AG08396 (cell line): ENCODE measurements around the gene MID1.
"Not testable (repeated sequence)": the region's sequence is repeated elsewhere in the genome, so short reads cannot be mapped to it uniquely, and the experiment has no call there.

Experiments
- DNase-seq: peaks from one replicate; pipeline ENCODE4 v3.0.0; 2012; ENCODE audit warnings: low spot score, mixed read lengths

MID1 gene

DNA sequence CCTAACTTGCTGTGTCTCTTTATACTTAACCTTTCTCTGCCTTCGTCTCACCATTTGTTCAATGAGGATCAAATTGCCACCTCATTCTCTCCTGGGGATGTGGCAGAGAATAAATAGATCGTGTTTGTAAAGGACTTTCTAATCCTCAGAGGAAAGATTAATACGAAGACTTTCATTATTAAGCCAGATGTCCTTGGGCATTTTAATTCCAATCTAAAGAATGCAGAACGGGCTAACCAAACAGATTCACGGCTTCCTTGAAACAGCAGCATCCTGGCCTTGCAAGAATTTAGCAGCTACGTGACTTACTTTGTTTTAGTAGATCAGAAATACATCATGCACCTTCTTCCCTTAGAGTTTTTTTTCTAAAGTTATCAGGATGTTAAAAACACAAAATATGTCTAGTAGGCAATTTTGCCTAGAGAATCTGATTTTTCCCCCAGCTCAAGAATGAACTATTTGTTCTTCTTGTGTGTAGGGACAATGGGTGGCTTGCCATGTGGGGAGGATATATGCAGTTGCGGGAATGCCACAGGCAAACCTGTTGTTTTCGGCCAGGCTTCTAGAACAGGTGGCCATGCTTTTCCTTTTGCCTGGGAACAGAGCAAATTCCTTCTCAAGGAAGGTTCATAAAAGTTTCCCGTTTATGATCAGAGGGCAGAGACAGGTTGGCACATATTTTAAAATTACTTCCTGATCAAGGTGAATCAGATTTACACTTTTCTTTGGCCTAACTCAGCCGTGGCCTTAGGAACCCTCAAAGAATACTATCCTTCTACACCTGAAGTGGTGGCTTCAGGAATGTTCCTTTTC, 3.0 kb downstream of the MID1 start:
- DNase-seq, result no peak

- peak; percentile 35 for DNase-seq
These were observed 4.2 kb downstream of the MID1 start for GRCh38 chrX:10615931-10616774.

- DNase-seq, result no peak
These were observed 8.2 kb downstream of the MID1 start for GRCh38 chrX:10612215-10612614.

- DNase-seq, result no peak
These were observed 8.8 kb downstream of the MID1 start for GRCh38 chrX:10611441-10612090.

DNA sequence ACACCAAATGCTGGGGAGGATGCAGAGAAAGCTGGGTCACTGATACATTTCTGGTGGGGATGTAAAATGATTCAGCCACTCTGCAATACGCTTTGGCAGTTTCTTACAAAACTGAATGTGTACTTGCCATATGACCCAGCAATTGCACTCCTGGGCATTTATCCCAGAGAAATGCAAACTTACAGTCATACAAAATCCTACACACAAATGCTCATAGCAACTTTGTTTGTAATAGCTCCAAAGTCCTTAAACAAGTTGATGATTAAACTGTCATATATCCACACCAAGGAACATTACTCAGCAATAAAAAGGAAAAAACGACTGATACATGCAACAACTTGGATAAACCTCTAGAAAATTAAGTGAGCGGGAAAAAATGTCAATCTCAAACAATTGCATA, 12.3 kb downstream of the MID1 start:
- no peak for DNase-seq

- DNase-seq, result no peak
These were observed 13.2 kb downstream of the MID1 start for GRCh38 chrX:10607233-10607632.

DNA sequence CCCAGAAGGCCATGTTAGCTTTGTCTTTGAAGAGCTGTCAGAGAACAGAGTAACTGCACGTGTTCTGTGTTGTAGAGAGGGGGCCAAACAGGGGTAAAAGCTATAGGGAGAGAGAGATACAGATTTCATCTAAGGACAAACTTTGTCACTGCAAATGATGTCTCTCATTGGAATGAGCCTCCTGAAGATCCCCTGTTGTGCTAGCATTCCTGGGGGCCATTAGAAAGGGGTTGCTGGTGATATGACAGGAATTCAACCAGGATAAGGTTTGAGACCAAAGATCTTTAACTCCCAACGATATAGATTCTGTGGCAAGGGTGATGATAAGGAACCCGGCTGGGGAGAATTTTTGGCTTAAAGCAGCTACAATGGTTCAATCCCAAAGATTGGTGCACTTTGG, 16.8 kb downstream of the MID1 start:
- no peak for DNase-seq

GRCh38 chrX:10602646-10603045, 17.7 kb downstream of the MID1 start:
- DNase-seq, result no peak

DNA sequence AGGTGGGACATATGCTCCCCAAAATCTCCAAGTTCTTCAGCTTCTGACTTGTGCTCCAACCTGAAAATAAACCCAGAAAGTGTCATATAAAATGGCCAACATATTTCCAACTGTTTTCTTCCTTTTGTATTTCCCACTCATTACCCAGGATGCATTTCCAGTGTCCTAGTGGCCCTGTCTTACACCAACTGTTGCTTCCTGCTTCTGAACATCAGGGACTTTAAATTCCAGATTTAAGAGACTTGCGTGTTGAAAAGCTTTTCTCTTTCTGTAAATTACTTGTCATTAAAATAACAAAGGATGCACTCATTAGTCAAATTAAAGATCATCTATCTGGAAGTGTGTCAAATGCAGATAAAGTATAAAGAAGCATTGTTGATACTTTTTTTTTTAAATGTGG, 19.9 kb downstream of the MID1 start:
- DNase-seq, result no peak

- DNase-seq, result no peak
These were observed 21.8 kb downstream of the MID1 start for GRCh38 chrX:10598540-10598939.

GRCh38 chrX:10597871-10598270, 22.5 kb downstream of the MID1 start:
- DNase-seq, result no peak

- DNase-seq, result no peak
These were observed 28.7 kb downstream of the MID1 start for GRCh38 chrX:10591363-10592335.

- not testable (repeated sequence) for DNase-seq
These were observed 30.6 kb downstream of the MID1 start for GRCh38 chrX:10589787-10590186.

- DNase-seq, result no peak
These were observed 31.3 kb downstream of the MID1 start for GRCh38 chrX:10589098-10589497.

DNA sequence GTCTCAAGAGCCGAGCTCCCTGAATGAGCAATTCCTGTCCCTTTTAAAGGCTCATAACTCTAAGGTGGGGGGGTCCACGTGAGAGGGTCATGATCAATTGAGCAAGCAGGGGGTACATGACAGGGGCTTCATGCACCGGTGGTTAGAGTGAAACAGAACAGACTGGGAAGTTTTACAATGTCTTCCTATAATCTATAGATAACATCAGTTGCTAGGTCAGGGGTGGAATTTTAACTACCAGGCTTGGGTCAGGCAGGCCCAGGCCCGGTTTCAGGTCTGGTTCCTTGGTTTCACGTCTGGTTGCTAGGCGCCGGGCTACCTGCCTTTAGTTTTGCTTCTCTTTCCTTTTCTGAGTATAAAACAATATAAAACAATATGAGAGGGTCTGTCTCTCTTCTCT, 35.5 kb downstream of the MID1 start:
- DNase-seq, result not testable (repeated sequence)

DNA sequence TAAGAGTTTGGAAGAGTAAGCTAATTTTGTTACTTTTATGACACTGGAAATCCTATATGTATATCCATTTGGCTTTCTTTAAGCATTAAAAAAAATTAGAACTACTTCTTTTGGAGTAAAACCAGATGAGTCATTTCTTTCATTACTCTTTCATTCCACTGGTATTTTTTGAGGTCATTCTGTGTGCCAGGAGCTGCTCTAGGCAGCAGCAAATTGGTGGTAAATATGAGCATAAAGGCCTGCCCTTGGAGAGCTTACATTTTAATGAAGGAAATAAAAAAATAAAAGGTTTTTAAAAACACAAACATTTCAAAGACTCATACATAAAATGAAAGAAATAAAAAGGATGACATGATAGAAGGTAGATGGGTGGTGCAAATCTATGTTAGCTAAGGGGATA, 37.4 kb downstream of the MID1 start:
- peak; percentile 26 for DNase-seq

DNA sequence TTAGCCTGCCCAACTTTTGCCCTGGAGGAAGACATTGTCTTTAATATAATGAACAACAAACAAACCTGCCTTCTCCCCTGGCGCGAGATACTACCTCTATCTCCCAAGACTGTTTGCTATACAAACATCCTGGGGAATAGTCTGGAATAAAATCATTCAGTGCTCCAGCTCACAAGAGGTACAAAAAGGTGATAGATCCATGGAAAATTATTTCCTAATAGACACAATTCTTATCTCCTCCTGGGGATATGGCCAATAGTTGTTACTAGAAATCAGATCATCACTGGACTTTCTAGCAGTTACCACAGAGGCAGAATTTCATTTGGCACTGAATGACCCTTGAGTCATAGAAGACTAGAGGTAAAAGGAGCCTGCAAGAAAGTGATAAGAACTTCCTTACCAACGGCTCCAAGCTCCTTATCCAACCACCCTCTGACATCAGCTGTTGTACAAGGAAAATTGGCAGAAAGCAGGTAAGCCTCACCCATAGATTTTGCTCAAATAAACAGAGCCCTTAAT, 38.1 kb downstream of the MID1 start:
- no peak for DNase-seq

- peak; percentile 12 for DNase-seq
These were observed 41.0 kb downstream of the MID1 start for GRCh38 chrX:10579112-10580011.

DNA sequence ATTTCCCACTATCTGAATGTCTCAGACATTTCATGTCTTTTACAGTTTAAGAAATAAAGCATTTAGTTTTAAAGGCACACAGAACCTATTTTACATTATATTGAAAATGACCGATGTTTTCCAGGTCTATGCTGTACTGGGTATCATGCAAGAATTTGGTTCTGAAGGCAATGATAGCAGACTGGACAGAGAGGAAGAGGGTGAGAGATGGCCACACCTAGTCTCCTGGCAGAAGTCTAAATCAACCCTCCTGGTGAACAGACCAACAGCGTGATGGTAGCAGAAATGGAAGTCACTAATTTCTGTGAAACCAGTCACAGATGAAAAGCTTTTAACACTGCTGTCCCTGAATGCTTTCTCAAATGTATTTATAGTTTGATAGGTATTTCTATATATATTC, 41.9 kb downstream of the MID1 start:
- no peak for DNase-seq

- DNase-seq, result no peak
These were observed 42.5 kb downstream of the MID1 start for GRCh38 chrX:10577853-10578252.
